Measurements from ENCODE around the gene EID1.

The EID1 gene

GRCh38 chr15:48868536-48868935, 9.4 kb upstream of the EID1 start:
- in situ Hi-C loops (cut with HindIII; ENCODE audit: low sequenced_read_pairs), result no loop called here

- in situ Hi-C loops (cut with HindIII; ENCODE audit: low sequenced_read_pairs), result loop anchor here (5.0 kb wide), 1 partner anchor 277 kb away; no protein-coding TSS in a partner anchor
Measured at GRCh38 chr15:48869966-48870365, 8.0 kb upstream of the EID1 start.

- in situ Hi-C loops (cut with HindIII; ENCODE audit: low sequenced_read_pairs), result loop anchor here (5.0 kb wide), 1 partner anchor 276 kb away; no protein-coding TSS in a partner anchor
Measured at GRCh38 chr15:48871542-48871941, 6.4 kb upstream of the EID1 start.

GRCh38 chr15:48872632-48873031, 5.3 kb upstream of the EID1 start:
- in situ Hi-C loops (cut with HindIII; ENCODE audit: low sequenced_read_pairs), result loop anchor here (5.0 kb wide), 1 partner anchor 275 kb away; no protein-coding TSS in a partner anchor

GRCh38 chr15:48875241-48875960, 2.5 kb upstream of the EID1 start:
- in situ Hi-C loops (cut with HindIII; ENCODE audit: low sequenced_read_pairs), result loop anchor here (5.0 kb wide), 2 partner anchors 97 to 347 kb away; no protein-coding TSS in a partner anchor

GRCh38 chr15:48876057-48876456, 1.9 kb upstream of the EID1 start:
- in situ Hi-C loops (cut with HindIII; ENCODE audit: low sequenced_read_pairs), result loop anchor here (5.0 kb wide), 2 partner anchors 96 to 346 kb away; no protein-coding TSS in a partner anchor

GRCh38 chr15:48880070-48880634, 2.2 kb downstream of the EID1 start:
- in situ Hi-C loops (cut with HindIII; ENCODE audit: low sequenced_read_pairs), result no loop called here

GRCh38 chr15:48883699-48884098, 5.8 kb downstream of the EID1 start:
- in situ Hi-C loops (cut with HindIII; ENCODE audit: low sequenced_read_pairs), result no loop called here

GRCh38 chr15:48887144-48887543, 9.2 kb downstream of the EID1 start:
- in situ Hi-C loops (cut with HindIII; ENCODE audit: low sequenced_read_pairs), result no loop called here

- in situ Hi-C loops (cut with HindIII; ENCODE audit: low sequenced_read_pairs), result no loop called here
Measured at GRCh38 chr15:48888191-48888590, 10.3 kb downstream of the EID1 start.

GRCh38 chr15:48888836-48889235, 10.9 kb downstream of the EID1 start:
- in situ Hi-C loops (cut with HindIII; ENCODE audit: low sequenced_read_pairs), result no loop called here

- in situ Hi-C loops (cut with HindIII; ENCODE audit: low sequenced_read_pairs), result no loop called here
Measured at GRCh38 chr15:48889925-48890324, 12.0 kb downstream of the EID1 start.

- in situ Hi-C loops (cut with HindIII; ENCODE audit: low sequenced_read_pairs), result no loop called here
Measured at GRCh38 chr15:48890375-48890972, 12.5 kb downstream of the EID1 start.

GRCh38 chr15:48891232-48891765, 13.4 kb downstream of the EID1 start:
- in situ Hi-C loops (cut with HindIII; ENCODE audit: low sequenced_read_pairs), result no loop called here

- in situ Hi-C loops (cut with HindIII; ENCODE audit: low sequenced_read_pairs), result no loop called here
Measured at GRCh38 chr15:48893311-48893710, 15.4 kb downstream of the EID1 start.

GRCh38 chr15:48896869-48897814, 19.2 kb downstream of the EID1 start:
- in situ Hi-C loops (cut with HindIII; ENCODE audit: low sequenced_read_pairs), result no loop called here

- in situ Hi-C loops (cut with HindIII; ENCODE audit: low sequenced_read_pairs), result no loop called here
Measured at GRCh38 chr15:48898032-48898431, 20.1 kb downstream of the EID1 start.

- in situ Hi-C loops (cut with HindIII; ENCODE audit: low sequenced_read_pairs), result no loop called here
Measured at GRCh38 chr15:48898446-48898845, 20.5 kb downstream of the EID1 start.

- in situ Hi-C loops (cut with HindIII; ENCODE audit: low sequenced_read_pairs), result no loop called here
Measured at GRCh38 chr15:48899793-48900192, 21.9 kb downstream of the EID1 start.

- in situ Hi-C loops (cut with HindIII; ENCODE audit: low sequenced_read_pairs), result no loop called here
Measured at GRCh38 chr15:48904758-48905157, 26.8 kb downstream of the EID1 start.

GRCh38 chr15:48905216-48905615, 27.3 kb downstream of the EID1 start:
- in situ Hi-C loops (cut with HindIII; ENCODE audit: low sequenced_read_pairs), result no loop called here
